ENCODE measurements around the gene CXCL17.

DNA sequence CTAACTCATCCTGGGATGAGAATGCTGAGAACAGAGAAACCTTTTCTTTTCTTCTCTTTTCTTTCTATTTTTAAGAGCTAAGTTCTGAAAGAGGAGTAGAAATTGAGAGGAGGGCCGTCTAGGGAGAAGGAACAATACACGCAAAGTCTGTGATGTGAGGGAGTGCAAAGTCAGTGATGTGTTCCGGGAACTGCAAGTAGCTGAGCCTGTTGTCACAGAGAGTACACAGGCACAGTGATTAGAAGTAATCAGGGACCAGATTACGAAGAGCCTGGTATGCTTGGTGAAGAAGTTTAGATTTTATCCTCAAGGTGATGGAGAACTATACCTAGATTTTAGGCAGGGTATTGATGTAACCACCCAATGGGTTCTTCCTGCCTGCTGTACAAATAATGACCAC is 32.0 kb upstream of the CXCL17 start:
- TF ChIP-seq POLR2A (IDR thresholded peaks at IDR 0.05) (no peak), POLR2AphosphoS5 (IDR thresholded peaks at IDR 0.05; ENCODE audit: insufficient read depth in 1 of 2, low read depth in 1 of 2) (no peak)
- TF ChIP-seq, protein P1, sequence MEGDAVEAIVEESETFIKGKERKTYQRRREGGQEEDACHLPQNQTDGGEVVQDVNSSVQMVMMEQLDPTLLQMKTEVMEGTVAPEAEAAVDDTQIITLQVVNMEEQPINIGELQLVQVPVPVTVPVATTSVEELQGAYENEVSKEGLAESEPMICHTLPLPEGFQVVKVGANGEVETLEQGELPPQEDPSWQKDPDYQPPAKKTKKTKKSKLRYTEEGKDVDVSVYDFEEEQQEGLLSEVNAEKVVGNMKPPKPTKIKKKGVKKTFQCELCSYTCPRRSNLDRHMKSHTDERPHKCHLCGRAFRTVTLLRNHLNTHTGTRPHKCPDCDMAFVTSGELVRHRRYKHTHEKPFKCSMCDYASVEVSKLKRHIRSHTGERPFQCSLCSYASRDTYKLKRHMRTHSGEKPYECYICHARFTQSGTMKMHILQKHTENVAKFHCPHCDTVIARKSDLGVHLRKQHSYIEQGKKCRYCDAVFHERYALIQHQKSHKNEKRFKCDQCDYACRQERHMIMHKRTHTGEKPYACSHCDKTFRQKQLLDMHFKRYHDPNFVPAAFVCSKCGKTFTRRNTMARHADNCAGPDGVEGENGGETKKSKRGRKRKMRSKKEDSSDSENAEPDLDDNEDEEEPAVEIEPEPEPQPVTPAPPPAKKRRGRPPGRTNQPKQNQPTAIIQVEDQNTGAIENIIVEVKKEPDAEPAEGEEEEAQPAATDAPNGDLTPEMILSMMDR (IDR thresholded peaks at IDR 0.05) = no peak

Data from vagina (tissue), 2 donors.